Measurements from ENCODE around the gene ABHD15. TPM values are rescaled to one million over a fixed set of nuclear protein-coding genes. Genes with fewer than 3 reads are reported as not detected.

Gene ABHD15
- total RNA-seq, 3 donors from 2014 or later = 7.9 to 29.3 (median 9.8) TPM

DNA sequence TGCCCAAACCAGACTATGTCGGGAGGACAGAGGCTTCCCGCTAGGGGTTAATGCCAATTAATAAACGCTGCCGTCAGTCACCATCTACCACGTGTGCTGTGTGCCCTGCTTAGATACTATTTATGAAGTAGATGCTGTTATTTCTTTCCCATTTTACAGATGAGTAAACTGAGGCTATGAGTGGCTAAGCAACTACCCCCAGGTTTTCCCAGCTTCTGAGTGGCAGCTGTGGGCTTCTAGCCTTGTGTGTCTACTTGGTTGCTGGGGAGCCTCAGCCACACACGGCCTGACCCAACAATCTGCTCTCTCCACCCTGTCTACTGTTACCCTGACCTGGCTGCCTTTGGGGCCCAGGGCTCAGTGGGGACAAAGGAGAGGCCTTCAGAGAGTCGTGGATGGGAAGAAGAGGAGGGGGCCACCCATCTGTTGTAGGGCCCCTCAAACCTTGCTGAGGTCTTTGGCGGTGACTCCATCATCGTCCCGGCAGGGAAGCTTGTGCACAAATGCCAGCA lies 15.5 kb upstream of the ABHD15 start:
- TF ChIP-seq POLR2A (IDR thresholded peaks at IDR 0.05) = no peak
- TF ChIP-seq POLR2AphosphoS5 (IDR thresholded peaks at IDR 0.05) = no peak
- TF ChIP-seq, protein P1, sequence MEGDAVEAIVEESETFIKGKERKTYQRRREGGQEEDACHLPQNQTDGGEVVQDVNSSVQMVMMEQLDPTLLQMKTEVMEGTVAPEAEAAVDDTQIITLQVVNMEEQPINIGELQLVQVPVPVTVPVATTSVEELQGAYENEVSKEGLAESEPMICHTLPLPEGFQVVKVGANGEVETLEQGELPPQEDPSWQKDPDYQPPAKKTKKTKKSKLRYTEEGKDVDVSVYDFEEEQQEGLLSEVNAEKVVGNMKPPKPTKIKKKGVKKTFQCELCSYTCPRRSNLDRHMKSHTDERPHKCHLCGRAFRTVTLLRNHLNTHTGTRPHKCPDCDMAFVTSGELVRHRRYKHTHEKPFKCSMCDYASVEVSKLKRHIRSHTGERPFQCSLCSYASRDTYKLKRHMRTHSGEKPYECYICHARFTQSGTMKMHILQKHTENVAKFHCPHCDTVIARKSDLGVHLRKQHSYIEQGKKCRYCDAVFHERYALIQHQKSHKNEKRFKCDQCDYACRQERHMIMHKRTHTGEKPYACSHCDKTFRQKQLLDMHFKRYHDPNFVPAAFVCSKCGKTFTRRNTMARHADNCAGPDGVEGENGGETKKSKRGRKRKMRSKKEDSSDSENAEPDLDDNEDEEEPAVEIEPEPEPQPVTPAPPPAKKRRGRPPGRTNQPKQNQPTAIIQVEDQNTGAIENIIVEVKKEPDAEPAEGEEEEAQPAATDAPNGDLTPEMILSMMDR (IDR thresholded peaks at IDR 0.05) = no peak
- DNase-seq (ENCODE audit: low spot score in 2 of 2) = no peak
- Histone ChIP-seq H3K9me3 (no peaks in the 10 kb centered on the region), H3K27me3 (no peaks in the 10 kb centered on the region), H3K36me3 (no peaks in the 10 kb centered on the region), H3K4me3 (no peak overlapping the region), H3K27ac (peak overlapping the region in 1 of 2 donors; percentile 2), H3K4me1 (no peaks in the 10 kb centered on the region)
- intact Hi-C loops (cut with DNase I; ENCODE audit: low total_unique reads) = no loop called here

DNA sequence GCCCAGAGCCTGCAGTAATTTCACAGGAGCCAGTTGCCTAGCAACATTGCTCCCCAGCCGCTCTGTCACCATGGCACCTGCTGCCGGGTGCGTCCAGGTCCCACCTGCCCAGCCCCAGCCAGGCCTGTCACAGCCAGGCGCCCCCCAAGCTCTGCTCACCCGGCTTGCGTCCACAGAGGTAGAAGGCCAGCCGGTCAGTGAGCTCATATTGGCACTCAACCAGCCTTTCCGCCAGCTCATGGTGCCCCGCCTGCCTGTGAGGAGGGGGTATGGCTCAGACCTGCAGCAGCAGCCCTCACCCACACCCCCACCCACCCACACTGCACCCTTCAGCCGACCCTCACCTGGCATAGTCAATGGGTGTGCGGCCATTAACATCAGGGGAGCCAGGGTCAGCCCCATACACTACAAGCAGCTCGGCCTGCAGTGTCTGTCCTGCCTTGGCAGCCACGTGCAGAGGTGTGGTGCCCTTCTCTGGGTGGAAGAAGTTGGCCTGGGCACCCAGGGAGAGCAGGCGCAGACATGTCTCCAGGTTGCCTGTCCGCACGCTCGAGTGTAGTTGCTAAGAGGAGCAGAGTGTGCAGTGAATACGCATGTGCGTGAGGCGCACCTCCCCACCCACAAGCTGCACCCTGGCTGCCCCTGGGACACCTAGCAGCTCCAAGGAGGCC lies 14.9 kb upstream of the ABHD15 start:
- H3K4me1 ChIP-seq = no peaks in the 10 kb centered on the region
- intact Hi-C loops (cut with DNase I; ENCODE audit: low total_unique reads) = no loop called here
- no peak overlapping the region for H3K27ac ChIP-seq

DNA sequence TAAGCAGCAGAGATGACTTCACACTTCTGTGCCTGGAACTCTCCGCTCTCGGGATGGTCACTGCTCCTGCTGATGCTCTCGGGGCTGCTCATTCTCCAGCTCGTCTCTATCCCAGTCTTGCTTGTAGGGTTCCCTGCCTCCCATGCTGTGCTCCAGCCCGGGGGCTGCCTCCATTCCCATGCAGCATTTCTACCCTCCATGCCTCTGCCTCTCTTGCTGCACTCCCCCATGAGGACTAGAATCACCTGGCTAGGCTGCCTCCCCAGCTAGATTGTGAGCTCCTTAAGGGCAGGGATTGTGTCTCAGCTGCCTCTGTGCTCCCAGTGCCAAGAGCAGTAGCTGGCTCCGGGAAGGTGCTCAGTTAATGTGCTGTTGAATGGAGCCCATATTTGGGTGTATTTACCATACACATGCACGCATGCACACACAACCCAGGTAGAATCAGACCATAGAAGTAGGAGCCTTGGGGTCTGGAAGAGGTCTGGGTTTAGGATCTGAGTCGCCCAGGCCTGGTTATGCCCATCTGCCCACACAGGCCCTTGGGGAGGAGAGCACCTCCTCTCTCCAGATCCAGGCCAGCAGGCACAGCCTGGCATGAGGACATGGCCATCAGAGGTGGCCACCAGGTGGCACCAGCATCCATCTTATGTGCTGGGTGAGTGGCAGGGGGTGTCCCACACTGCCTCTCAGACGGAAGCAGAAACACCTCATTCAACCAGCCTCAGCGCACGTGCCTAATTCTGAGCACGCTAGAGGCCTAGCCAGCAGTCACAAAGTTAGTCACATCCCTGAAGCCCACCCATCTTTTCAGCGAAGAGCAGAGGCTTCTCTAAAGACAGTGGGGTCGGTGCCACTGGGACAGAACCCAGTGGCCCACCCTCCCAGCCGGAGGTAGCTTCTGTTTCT lies 13.3 kb upstream of the ABHD15 start:
- no peak overlapping the region for H3K27ac ChIP-seq
- DNase-seq (ENCODE audit: low spot score in 2 of 2) = peak; percentile 84
- H3K9me3 ChIP-seq = no peaks in the 10 kb centered on the region
- intact Hi-C loops (cut with DNase I; ENCODE audit: low total_unique reads) = no loop called here
- H3K36me3 ChIP-seq = peaks cover 13% of the 10 kb centered on the region
- no peak overlapping the region for H3K4me3 ChIP-seq
- H3K4me1 ChIP-seq = no peaks in the 10 kb centered on the region
- no peaks in the 10 kb centered on the region for H3K27me3 ChIP-seq
- TF ChIP-seq POLR2A (IDR thresholded peaks at IDR 0.05) (no peak), POLR2AphosphoS5 (IDR thresholded peaks at IDR 0.05) (peak in 2 of 3 donors; percentile 51 to 53)
- TF ChIP-seq, protein P1 (IDR thresholded peaks at IDR 0.05) = peak; percentile 63 to 89 (median 86)

More for the DNA sequence above, 14.9 kb upstream of the ABHD15 start:
- Histone ChIP-seq H3K9me3 (no peaks in the 10 kb centered on the region), H3K36me3 (peaks cover under 1% of the 10 kb centered on the region), H3K4me3 (no peak overlapping the region), H3K27me3 (no peaks in the 10 kb centered on the region)
- no peak for DNase-seq (ENCODE audit: low spot score in 2 of 2)
- TF ChIP-seq POLR2A (IDR thresholded peaks at IDR 0.05) (no peak), POLR2AphosphoS5 (IDR thresholded peaks at IDR 0.05) (no peak)
- TF ChIP-seq, protein P1 (IDR thresholded peaks at IDR 0.05) = no peak

DNA sequence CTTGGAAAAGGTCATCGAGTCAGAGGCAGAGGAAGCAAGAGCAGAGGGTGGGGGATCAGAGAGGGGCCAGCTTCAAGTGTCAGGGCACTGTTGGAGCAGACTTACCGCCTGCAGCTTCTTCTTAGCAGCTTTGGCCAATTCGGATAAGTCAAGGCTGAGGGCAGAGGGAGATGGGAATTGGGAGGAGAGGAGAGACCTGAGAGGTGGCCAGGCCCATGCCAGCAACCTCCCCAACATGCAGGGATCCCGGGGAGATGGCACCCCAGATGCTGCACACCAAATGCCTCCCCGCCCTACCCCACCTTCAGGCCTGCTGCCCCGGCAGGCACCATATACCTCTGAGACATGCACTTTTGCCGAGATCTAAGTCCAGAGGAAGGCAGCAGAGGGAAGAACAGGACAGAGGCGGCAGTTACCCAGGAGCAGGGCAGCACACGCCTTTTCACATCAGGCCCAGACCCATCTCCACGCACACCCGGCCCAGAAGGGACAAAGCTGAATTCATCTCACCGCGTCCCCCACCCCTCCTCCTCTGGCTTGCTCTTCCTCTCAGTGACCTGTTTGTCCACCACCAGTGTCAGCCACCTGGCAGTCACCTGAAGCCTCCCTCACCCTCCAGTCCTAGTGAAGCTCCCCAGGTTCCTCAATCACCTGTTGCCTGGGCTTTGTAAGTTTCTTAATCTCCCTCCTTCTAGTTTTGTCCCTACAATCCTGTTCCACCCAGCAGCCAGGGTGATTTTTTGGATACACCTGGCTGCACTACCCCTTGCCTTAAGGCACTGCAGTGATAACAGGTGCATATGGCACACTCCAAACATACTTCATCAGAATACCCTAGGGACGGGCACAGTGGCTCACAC lies 12.0 kb upstream of the ABHD15 start:
- Histone ChIP-seq H3K36me3 (peaks cover 17% of the 10 kb centered on the region), H3K4me3 (no peak overlapping the region), H3K9me3 (no peaks in the 10 kb centered on the region), H3K4me1 (no peaks in the 10 kb centered on the region), H3K27me3 (no peaks in the 10 kb centered on the region), H3K27ac (no peak overlapping the region)
- intact Hi-C loops (cut with DNase I; ENCODE audit: low total_unique reads) = no loop called here
- no peak for DNase-seq (ENCODE audit: low spot score in 2 of 2)
- TF ChIP-seq, protein P1 (IDR thresholded peaks at IDR 0.05) = no peak
- no peak for TF ChIP-seq POLR2AphosphoS5 (IDR thresholded peaks at IDR 0.05)
- TF ChIP-seq POLR2A (IDR thresholded peaks at IDR 0.05) = no peak
